GM19025 (cell line): ENCODE data around the gene RASA4B.
"Not testable (repeated sequence)": the region's sequence is repeated elsewhere in the genome, so short reads cannot be mapped to it uniquely, and the experiment has no call there.

Source experiments
- ATAC-seq: cut with Tn5 transposase; IDR thresholded peaks from one replicate; pipeline ENCODE4 v1.9.1; 2021; ENCODE audit warnings: mild to moderate bottlenecking, low read depth, moderate library complexity; ENCODE audit not compliant: unreplicated experiment

RASA4B gene

GRCh38 chr7:102512642-102513221, 4.8 kb downstream of the RASA4B start:
- ATAC-seq, result not testable (repeated sequence)

GRCh38 chr7:102511860-102512522, 5.6 kb downstream of the RASA4B start:
- peak; percentile 35 for ATAC-seq

- not testable (repeated sequence) for ATAC-seq
These were observed 7.0 kb downstream of the RASA4B start for GRCh38 chr7:102510575-102510974.

- not testable (repeated sequence) for ATAC-seq
These were observed 10.0 kb downstream of the RASA4B start for GRCh38 chr7:102507410-102508088.

GRCh38 chr7:102505298-102506185, 12.0 kb downstream of the RASA4B start:
- not testable (repeated sequence) for ATAC-seq

- ATAC-seq, result not testable (repeated sequence)
These were observed 14.4 kb downstream of the RASA4B start for GRCh38 chr7:102503141-102503540.

GRCh38 chr7:102498321-102498720, 19.3 kb downstream of the RASA4B start:
- not testable (repeated sequence) for ATAC-seq

DNA sequence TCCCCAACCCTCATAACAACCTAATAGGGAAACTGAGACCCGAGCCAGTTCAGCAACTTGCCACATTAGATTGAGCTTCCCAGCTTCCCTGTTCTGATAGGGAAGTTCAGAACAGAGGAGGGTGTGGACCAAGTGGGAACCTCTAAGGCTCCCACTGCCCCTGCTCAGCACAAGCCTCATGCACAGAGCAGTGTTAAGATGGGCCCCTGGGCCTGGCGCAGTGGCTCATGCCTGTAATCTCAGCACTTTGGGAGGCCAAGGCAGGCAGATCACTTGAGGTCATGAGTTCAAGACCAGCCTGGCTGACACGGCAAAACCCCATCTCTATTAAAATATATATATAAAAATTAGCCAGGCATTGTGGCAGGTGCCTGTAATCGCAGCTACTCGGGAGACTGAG, 20.3 kb downstream of the RASA4B start:
- ATAC-seq, result not testable (repeated sequence)

- ATAC-seq, result not testable (repeated sequence)
These were observed 20.7 kb downstream of the RASA4B start for GRCh38 chr7:102496861-102497260.

- peak; percentile 56 for ATAC-seq
These were observed 23.0 kb downstream of the RASA4B start for GRCh38 chr7:102494473-102495149.

DNA sequence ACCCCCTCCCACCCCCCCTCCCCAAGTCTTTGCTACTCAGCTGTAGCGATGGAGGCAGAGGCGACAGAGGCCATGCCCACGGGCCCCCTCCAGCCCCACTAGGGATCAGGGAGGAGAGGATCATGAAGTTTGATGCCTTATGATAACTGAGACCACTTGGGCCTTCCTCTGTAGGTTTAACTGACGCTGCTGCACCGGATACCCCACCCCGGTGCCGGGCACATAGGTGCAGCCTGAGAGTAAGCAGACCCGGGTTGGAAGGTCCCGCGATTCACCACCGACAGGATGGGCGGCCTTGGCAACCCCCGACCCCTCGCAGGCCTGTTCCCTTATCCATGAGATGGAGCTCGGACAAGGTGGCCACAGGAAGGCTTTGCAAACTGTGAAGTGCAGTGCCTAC, 23.6 kb downstream of the RASA4B start:
- ATAC-seq, result not testable (repeated sequence)

- peak; percentile 28 for ATAC-seq
These were observed 24.2 kb downstream of the RASA4B start for GRCh38 chr7:102493220-102493935.

GRCh38 chr7:102490529-102491075, 27.0 kb downstream of the RASA4B start:
- ATAC-seq, result peak; percentile 39

DNA sequence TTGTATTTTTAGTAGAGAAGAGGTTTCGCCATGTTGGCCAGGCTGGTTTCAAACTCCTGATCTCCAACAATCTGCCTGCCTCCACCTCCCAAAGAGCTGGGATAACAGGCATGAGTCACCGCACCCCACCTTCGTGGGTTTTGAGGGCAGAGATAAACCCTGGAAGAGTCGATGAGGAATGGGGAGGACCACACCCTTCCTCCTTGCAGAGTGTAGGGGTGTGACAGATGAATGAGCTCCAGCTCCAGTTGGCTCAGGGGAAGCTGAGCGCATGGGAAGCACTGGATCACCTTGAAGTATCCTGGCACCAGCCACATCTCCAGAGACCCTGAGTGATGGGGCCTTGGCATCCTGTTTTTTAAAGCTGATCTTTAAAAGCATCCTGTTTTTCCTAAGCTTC, 33.3 kb downstream of the RASA4B start:
- ATAC-seq, result not testable (repeated sequence)

DNA sequence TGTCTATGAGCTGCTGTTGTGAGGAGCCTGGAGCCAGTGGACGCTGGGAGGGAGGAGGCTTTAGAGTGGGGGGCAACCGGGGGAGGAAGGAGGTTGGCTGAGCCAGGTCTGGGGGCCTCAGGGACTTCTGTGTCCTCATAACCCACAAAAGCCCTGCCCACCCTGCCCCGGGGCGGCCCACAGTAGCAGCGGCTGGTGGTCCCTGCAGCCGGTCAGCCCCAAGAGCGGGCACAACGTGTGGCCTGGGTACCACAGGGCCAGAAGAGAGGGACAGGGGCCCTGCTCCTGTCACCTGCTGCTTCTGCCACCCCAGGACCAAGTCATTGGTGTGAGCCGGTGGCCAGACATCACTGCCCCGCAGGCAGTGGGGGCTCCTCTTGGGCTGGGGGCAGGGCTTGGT, 35.6 kb downstream of the RASA4B start:
- ATAC-seq, result not testable (repeated sequence)

GRCh38 chr7:102479982-102480637, 37.5 kb downstream of the RASA4B start:
- not testable (repeated sequence) for ATAC-seq

DNA sequence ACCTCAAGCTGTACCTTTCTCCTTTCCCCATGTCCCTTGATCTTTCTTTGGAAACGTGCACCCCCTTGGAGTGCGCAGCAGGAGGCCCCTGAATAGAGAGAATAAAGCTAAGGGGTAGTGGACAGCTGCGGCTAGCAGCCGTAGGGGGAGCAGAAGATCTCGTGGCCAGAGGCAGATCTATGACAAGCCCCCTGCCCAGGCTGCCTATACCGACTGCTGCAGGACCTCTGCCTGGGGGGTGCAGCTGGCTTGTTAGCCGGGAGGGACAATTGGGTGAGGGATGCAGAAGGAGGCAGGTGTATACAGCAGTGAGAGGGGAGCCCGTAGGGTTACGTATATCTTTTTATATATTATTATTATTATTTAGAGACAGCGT, 38.4 kb downstream of the RASA4B start:
- ATAC-seq, result peak; percentile 24

DNA sequence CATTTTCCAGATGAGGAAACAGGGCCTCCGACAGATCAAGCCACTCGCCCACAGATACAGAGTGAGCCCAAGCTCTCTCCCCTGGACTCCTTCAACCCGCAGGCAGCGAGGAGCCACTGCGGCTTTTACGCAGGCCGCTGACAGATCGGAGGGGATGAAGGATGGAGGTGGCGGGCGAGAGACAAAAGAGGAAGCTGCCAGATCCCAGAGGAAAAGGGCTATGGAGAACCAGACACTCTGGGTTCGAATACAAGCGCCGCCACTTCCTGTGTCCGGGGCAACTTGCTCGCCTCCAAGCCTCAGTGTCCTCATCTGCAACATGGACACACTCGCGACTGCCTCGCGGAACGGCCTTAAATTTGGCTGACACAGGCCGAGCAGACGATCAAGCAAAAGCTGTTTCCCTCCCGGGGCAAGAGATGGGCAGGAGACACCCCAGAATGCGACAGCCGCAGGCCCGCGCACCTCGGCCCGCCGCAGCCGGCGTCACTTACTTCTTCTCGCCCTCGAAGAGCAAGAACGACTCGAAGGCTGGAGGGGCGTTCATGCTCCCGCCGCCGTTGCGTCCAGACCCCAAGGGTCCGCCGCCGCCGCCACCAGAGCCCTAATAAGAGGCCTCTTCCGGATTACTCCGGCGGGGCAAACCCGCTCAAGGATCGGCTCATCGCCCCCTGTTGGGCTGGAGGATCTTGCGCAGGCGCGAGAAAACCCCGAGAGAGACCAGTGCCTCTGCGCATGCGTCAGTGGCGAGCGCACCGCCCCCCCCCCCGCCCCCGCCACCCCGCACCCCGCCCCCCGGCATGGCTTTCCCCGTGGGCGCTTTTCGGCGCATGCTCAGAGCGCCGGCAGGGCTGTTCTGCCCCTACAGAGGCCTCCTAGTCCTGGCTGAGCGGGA, 39.0 kb downstream of the RASA4B start, which contains the start of gene POLR2J:
TSS of gene POLR2J (minus strand) at position 609 of the 895 bp plus-strand sequence. CDS start at position 547, 62 bp downstream.
- ATAC-seq, result peak; percentile 79
